HG03045 (cell line): ENCODE measurements around the gene CLDN5.

Experiments
- ATAC-seq: cut with Tn5 transposase; IDR thresholded peaks from one replicate; pipeline ENCODE4 v1.9.1; 2021; ENCODE audit warnings: mild to moderate bottlenecking, moderate library complexity; ENCODE audit not compliant: unreplicated experiment

CLDN5 gene

GRCh38 chr22:19523240-19524169 lies 705 bp downstream of the CLDN5 start:
- ATAC-seq, result no peak

DNA sequence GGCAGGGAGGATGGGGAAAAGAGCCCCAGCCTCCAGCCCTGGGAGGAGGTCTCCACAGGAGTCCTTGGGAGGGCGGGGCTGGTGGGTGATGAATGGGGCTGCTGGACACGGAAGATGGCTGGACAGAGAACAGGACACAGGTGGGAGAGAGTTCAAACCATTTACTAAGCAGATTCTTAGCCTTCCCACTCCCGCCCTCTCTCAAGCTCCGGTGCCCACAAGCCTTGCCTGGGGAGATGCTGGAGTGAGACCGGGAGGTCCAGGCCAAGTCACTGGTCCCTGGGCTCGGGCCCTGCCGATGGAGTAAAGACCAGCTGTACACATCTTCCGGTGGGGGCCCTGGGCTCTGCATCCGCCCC lies 1.4 kb downstream of the CLDN5 start:
- no peak for ATAC-seq

- ATAC-seq, result no peak
Measured at GRCh38 chr22:19522190-19522880, 1.9 kb downstream of the CLDN5 start.

DNA sequence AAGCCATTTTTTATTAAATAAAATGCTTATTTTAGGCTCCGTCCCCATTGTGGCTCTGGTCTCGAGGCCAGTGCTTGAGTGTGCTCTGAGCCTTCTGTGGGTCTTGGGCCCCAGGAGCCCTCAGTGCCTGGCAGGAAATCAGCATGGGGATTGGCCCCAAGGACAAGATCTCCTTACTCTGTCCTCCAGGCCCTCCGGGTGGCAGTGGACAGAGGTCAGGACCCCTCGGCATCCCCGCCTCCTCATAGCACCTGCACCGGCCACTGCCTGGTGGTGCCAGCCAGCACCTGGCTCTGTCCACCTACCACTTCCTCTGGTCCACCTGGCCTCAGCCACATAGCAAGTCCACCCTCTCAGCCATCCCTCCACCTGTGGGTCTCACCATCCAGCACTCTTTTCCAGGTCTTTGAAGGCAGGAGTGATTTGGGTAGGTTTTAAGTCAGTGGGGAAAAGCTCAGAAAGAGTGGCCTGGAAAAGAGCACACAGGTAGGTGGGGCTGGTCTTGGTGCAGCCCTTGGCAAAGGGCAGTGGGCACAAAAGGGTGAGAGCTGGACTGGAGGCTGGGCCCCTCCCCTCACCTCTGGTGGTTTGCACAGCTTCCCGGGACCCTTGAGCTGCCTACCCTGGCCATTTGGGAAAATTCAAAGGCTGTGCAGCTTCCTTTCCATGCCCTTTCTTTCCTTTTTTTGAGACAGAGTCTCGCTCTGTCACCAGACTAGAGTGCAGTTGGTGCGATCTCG lies 3.5 kb downstream of the CLDN5 start:
- no peak for ATAC-seq

GRCh38 chr22:19520007-19520406 lies 4.2 kb downstream of the CLDN5 start:
- no peak for ATAC-seq

- no peak for ATAC-seq
Measured at GRCh38 chr22:19519041-19519926, 4.9 kb downstream of the CLDN5 start.

- ATAC-seq, result no peak
Measured at GRCh38 chr22:19518635-19519034, 5.6 kb downstream of the CLDN5 start.

DNA sequence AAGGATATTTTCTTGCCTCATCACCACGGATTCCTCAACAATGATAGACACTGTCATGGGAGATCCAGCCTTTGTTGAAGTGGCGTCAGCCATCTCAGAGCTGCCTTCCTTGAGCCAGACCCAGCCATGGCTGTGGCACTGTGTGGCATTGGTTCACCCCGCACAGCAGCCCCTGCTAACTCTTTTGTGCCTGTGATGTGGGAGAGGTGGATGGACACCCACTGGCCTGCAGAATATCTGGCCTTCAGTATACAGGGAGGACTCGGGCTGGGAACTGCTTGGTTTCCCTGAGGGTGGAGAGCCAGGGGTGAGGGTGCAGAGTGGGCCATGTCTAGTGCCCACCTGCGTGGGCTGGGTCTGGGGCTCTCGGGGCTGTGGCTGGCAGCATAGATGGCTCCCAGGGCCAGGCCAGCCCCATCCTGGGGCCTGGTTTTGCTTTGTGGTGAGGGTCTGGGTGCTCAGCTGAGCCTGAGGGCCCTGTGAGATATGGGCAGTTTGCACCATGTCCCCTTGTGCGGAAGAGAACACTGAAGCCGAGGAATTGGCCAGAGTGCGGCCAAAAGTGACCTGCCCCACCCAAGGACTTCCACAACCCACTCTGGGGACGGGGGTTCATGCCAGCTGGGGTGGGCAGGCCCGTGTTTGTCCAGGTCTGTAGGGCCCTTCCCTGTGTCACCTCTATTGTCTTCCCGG lies 6.1 kb downstream of the CLDN5 start:
- ATAC-seq, result no peak

GRCh38 chr22:19517171-19517500 lies 7.1 kb downstream of the CLDN5 start:
- no peak for ATAC-seq

DNA sequence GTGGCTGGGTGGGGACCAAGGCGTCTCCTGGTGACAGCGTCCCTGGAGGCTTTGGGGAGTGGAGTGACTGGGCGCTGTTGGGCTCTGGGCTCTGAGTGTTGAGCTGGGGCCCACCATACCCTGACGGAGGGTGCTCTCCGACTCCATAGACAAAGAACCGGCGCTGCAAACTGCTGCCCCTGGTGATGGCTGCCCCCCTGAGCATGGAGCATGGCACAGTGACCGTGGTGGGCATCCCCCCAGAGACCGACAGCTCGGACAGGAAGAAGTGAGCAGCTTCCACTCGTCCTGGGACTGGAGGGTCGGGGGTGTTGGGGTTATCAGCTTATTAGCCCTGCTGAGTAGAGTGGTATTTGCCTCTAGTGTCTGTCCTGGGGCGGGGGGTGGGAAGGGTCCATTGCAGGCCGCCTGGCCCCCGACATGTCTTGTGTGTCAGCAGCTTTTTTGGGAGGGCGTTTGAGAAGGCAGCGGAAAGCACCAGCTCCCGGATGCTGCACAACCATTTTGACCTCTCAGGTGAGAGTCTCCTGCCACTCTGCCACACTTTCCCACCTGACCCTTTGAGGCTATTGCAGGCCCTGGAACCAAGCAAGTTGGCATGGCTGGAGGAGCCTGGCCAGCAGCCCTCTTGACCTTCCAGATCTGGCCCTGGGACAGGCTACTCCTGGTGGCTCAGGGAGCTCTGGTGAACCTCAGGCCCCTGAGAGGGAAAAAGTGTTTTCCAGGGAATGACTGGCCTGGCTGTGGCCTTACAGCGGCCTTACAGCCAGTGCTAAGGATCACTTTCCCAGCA lies 7.6 kb downstream of the CLDN5 start:
- ATAC-seq, result no peak

DNA sequence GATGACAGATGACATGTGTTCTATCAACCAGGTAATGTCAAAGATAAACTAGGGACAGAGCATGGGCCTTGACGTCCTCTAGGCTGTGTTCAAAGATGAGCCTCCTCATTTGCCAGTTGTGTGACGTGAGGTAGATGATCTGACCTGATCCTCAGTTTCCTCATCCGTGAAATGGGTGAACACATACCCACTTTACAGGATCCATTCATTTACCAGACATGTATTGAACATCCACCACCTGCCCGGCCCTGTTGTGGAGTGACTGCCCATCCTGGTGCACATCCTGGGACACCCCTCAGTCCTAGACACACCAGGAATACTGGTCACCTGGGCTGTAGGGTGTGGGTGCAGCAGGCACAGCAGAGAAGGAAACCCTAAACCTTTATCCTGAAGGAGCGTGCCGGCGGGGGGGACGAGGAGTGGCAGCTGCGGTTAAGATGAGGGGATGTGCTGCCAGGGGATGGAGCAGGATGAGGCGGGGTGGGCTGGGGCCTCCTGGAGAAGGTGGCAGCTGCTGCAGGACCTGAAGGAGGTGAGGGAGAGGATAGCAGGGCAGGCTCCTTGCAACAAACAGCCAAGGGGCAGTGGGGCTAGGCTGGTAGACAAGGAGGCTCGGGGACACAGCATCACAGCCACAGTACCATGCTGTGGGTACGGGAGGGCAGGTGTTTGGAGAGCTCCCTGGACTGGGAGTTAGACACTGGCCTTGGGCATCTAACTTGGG lies 8.4 kb downstream of the CLDN5 start:
- ATAC-seq, result no peak

- ATAC-seq, result no peak
Measured at GRCh38 chr22:19514831-19515565, 9.2 kb downstream of the CLDN5 start.

DNA sequence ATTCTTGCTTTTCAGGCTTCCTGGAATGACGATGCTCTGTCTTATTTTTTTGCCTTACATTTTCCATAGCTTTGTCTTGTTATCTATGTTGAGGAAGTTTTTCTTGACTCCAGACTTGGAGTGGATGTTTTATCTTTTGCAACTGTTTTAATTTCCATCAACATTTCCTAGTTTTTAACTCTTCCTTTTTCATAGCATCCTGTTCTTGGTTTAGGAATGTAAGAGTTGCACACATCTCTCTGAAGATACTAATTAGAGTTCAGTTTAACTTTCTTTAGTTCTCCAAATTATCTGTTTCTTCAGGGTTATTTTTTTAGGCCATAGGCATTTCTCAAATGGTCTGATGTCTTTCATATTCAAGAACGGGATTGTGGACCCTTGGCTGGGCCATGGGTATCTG lies 10.4 kb downstream of the CLDN5 start:
- no peak for ATAC-seq

DNA sequence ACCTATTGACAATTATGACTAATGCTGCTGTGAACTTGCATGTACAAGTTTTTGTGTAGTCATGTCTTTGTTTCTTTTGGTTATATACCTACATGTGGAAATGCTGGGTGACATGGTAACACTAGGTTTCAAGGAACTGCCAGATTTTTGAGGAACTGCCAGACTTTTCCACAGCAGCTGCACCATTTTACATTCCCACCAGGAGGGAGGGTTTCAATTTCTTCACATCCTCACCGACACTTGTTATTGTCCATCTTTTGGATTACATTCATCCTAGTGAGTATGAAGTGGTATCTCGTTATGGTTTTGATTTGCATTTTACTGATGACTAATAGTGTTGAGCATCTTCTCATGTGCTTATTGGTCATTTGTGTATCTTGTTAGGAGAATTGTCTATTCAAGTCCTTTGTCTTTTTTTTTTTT lies 13.3 kb downstream of the CLDN5 start:
- ATAC-seq, result no peak

GRCh38 chr22:19509923-19510322 lies 14.3 kb downstream of the CLDN5 start:
- ATAC-seq, result no peak

DNA sequence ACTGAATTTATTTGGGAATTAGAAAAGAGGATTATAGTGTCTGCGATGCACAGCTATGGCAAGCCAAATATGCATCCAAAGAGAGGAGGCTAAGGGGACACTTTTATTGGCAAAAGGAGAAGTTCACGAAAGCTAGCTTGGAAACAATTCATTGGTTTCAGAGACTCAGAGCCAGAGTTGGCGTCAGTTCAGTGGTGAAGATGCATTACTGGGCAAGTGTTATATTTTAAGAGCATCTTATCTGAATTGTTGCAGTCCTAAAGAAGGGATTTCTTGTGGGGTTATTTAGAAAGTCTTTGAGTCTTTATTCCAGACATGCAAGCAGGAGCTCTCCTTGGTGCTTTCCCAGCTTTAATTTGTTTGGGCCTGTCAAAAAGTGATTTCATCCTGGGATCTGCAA lies 15.0 kb downstream of the CLDN5 start:
- no peak for ATAC-seq

- ATAC-seq, result no peak
Measured at GRCh38 chr22:19508024-19508776, 16.0 kb downstream of the CLDN5 start.
